Measurements from ENCODE around the gene REST. TPM values are rescaled to one million over a fixed set of nuclear protein-coding genes. Genes with fewer than 3 reads are reported as not detected.

Gene REST
- total and polyA plus RNA-seq, 9 of the 15 experiments (the other 6 are each of a cell fraction or from before 2014, with no cell fraction given): 2.9 to 24.0 (median 19.2) TPM

DNA sequence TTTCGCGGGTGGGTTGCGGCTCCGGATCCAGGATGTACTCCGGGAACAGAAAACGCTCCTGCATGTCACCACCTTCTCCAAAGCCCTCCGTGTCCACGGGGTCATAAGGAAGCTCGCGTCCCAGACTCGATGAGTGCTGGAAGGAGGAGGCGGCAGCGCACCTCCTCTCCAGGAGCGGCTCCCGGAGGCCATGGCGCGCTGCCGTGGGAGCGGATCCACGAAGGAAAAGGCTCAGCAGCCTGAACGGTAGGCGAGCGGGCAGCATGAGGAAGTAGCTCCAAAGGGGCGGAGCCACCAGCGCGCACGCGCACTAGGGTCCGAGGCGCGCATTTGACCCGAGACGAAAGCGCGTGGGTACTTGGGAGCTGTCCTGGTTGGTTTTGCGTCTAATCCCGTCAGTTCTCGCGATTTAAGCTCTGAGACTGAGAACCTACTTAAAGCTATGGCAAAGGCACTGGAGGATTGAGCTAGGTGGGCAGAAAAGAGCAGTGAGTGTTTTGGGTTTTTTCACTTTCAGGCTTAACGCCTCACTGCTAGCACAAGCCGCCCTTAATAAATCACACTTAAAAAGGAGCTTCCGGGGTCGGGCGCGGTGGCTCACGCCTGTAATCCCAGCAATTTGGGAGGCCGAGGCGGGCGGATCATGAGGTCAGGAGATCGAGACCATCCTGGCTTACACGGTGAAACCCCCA is 69.8 kb downstream of the REST start, which contains the start of gene NOA1 (continued):
- TF ChIP-seq MAFK (IDR thresholded peaks at IDR 0.05; ENCODE audit: low read length) (0 out of 2 replicates have a peak, but pooled peaks have one; percentile 4), MTA3 (IDR thresholded peaks at IDR 0.05; ENCODE audit: borderline replicate concordance) (no peak; the same call in 1 of the 2 replicates), RBM25 (IDR thresholded peaks at IDR 0.05; ENCODE audit: low read depth, low read length, severe bottlenecking) (peak; percentile 27), ZFX (CRISPR knock-in tag; IDR thresholded peaks at IDR 0.05) (peak; percentile 75), ZBTB1 (CRISPR knock-in tag; IDR thresholded peaks at IDR 0.05; ENCODE audit: borderline replicate concordance, low read depth) (no peak), RBM34 (IDR thresholded peaks at IDR 0.05; ENCODE audit: borderline replicate concordance, insufficient read depth, low read length) (no peak), TAL1 (IDR thresholded peaks at IDR 0.05) (no peak), TRIM28 (IDR thresholded peaks at IDR 0.05) (no peak), BRD4 (IDR thresholded peaks at IDR 0.05) (no peak; the same call in 1 of the 2 replicates), TFAM (CRISPR knock-in tag; conservative IDR thresholded peaks at IDR 0.05) (no peak), TAF7 (tag; IDR thresholded peaks at IDR 0.05) (peak; percentile 74), KDM5B (IDR thresholded peaks at IDR 0.05; ENCODE audit: insufficient replicate concordance, low read depth, low read length) (peak; percentile 79), MAZ (CRISPR knock-in tag; conservative IDR thresholded peaks at IDR 0.05 in 1 of 2, IDR thresholded peaks at IDR 0.05 in 1 of 2) (peak in 1 of 2 experiments; percentile 18; a peak in 1 of 4 replicates), SIN3A (IDR thresholded peaks at IDR 0.05; ENCODE audit: borderline replicate concordance in 2 of 2, control insufficient read depth in 1 of 2, low read depth in 2 of 2, low read length in 2 of 2) (peak in 1 of 2 experiments; percentile 51; a peak in 1 of 4 replicates), ZKSCAN8 (CRISPR knock-in tag; IDR thresholded peaks at IDR 0.05) (no peak)
- TF ChIP-seq, protein P1, sequence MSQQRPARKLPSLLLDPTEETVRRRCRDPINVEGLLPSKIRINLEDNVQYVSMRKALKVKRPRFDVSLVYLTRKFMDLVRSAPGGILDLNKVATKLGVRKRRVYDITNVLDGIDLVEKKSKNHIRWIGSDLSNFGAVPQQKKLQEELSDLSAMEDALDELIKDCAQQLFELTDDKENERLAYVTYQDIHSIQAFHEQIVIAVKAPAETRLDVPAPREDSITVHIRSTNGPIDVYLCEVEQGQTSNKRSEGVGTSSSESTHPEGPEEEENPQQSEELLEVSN (IDR thresholded peaks at IDR 0.05; ENCODE audit: borderline replicate concordance in 1 of 2, extremely low read depth in 1 of 2, insufficient read depth in 1 of 2, insufficient read length in 1 of 2, low read depth in 1 of 2, low read length in 1 of 2, poor library complexity in 1 of 2, severe bottlenecking in 1 of 2): peak in 1 of 2 experiments; percentile 42
- TF ChIP-seq, protein P2, sequence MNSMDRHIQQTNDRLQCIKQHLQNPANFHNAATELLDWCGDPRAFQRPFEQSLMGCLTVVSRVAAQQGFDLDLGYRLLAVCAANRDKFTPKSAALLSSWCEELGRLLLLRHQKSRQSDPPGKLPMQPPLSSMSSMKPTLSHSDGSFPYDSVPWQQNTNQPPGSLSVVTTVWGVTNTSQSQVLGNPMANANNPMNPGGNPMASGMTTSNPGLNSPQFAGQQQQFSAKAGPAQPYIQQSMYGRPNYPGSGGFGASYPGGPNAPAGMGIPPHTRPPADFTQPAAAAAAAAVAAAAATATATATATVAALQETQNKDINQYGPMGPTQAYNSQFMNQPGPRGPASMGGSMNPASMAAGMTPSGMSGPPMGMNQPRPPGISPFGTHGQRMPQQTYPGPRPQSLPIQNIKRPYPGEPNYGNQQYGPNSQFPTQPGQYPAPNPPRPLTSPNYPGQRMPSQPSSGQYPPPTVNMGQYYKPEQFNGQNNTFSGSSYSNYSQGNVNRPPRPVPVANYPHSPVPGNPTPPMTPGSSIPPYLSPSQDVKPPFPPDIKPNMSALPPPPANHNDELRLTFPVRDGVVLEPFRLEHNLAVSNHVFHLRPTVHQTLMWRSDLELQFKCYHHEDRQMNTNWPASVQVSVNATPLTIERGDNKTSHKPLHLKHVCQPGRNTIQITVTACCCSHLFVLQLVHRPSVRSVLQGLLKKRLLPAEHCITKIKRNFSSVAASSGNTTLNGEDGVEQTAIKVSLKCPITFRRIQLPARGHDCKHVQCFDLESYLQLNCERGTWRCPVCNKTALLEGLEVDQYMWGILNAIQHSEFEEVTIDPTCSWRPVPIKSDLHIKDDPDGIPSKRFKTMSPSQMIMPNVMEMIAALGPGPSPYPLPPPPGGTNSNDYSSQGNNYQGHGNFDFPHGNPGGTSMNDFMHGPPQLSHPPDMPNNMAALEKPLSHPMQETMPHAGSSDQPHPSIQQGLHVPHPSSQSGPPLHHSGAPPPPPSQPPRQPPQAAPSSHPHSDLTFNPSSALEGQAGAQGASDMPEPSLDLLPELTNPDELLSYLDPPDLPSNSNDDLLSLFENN (IDR thresholded peaks at IDR 0.05; ENCODE audit: low read depth in 2 of 2, low read length in 2 of 2): no peak
- TF ChIP-seq, protein P3, sequence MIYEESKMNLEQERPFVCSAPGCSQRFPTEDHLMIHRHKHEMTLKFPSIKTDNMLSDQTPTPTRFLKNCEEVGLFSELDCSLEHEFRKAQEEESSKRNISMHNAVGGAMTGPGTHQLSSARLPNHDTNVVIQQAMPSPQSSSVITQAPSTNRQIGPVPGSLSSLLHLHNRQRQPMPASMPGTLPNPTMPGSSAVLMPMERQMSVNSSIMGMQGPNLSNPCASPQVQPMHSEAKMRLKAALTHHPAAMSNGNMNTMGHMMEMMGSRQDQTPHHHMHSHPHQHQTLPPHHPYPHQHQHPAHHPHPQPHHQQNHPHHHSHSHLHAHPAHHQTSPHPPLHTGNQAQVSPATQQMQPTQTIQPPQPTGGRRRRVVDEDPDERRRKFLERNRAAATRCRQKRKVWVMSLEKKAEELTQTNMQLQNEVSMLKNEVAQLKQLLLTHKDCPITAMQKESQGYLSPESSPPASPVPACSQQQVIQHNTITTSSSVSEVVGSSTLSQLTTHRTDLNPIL (CRISPR knock-in tag; IDR thresholded peaks at IDR 0.05): no peak
- TF ChIP-seq, protein P4, sequence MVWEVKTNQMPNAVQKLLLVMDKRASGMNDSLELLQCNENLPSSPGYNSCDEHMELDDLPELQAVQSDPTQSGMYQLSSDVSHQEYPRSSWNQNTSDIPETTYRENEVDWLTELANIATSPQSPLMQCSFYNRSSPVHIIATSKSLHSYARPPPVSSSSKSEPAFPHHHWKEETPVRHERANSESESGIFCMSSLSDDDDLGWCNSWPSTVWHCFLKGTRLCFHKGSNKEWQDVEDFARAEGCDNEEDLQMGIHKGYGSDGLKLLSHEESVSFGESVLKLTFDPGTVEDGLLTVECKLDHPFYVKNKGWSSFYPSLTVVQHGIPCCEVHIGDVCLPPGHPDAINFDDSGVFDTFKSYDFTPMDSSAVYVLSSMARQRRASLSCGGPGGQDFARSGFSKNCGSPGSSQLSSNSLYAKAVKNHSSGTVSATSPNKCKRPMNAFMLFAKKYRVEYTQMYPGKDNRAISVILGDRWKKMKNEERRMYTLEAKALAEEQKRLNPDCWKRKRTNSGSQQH (CRISPR knock-in tag; IDR thresholded peaks at IDR 0.05): no peak

Measured in K562 (cell line).